GM21619 (cell line): ENCODE results near the gene GDAP1L1.
A peak's percentile ranks its signal among the peaks of the same experiment; 100 is the strongest.
"Not testable (repeated sequence)": the region's sequence is repeated elsewhere in the genome, so short reads cannot be mapped to it uniquely, and the experiment has no call there.

Experiments
- ATAC-seq: cut with Tn5 transposase; IDR thresholded peaks from one replicate; pipeline ENCODE4 v1.9.1; 2021; ENCODE audit not compliant: unreplicated experiment

Gene GDAP1L1

DNA sequence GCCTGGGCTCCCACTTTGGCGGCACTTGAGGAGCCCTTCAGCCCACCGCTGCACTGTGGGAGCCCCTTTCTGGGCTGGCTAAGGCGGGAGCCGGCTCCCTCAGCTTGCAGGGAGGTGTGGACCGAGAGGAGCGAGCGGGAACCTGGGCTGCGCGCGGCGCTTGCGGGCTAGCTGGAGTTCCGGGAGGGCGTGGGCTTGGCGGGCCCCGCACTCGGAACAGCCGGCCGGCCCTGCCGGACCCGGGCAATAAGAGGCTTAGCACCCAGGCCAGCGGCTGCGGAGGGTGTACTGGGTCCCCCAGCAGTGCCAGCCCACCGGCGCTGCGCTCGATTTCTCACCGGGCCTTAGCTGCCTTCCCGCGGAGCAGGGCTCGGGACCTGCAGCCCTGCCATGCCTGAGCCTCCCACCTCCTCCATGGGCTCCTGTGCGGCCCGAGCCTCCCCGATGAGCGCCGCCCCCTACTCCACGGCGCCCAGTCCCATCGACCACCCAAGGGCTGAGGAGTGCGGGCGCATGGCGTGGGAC lies 52.0 kb downstream of the GDAP1L1 start:
- ATAC-seq, result not testable (repeated sequence)

DNA sequence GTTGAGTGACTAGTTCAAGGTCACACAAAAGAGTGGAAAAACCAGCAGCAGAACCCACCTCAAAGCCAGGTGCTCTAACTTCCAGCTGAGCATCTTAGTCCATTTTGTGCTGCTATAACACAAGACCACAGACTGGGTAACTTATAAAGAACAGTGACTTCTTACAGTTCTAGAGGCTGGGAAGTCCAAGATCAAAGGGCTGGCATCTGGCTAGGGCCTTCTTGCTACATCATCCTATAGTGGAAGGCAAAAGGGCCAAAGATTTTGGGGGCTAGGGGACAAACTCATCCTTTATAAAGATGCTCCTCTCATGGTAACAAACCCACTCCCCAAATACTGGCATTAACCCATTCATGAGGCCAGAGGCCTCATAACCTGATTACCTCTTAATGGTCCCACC lies 54.2 kb downstream of the GDAP1L1 start:
- ATAC-seq, result no peak

DNA sequence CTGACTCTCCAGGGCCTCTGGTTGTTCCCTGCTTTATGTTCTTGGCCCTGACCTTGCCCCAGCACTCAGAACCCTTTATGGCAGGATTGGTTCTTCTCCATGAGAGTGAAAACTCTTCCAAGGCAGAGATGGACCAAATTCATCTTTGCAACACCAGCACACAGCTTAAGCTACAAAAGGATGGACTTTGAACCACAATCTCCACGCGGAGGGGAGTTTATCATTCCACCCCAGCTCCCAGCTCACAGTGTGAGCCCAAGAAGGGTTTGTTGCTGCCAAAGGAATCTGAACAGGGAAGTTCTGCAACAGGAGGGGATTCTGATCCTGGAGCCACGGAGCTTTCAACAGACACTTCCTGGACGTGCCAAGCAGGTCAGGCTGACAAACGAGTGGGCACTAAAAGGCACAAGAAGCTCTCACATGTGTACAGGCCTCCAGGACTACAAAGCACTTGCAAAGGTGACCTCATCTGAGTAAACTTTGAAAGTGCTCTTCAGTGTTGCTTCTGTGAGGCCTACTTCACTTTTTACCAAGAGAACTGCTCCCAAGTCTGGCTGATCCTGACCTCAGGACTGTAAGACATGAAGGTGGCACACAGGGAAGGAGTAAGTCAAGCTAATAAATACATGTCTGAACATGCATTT lies 55.0 kb downstream of the GDAP1L1 start:
- ATAC-seq, result no peak

GRCh38 chr20:44302736-44303135 lies 55.6 kb downstream of the GDAP1L1 start:
- ATAC-seq, result no peak

GRCh38 chr20:44304383-44304782 lies 57.3 kb downstream of the GDAP1L1 start:
- no peak for ATAC-seq

- ATAC-seq, result no peak
Measured at GRCh38 chr20:44306927-44307326, 59.8 kb downstream of the GDAP1L1 start.

GRCh38 chr20:44309763-44310663 lies 62.9 kb downstream of the GDAP1L1 start:
- peak; percentile 4 for ATAC-seq

GRCh38 chr20:44310664-44311639 lies 63.8 kb downstream of the GDAP1L1 start, which contains the start of gene FITM2:
Gene FITM2 (minus strand): TSS chr20:44311202. CDS start chr20:44311148, 54 bp downstream.
- peak; percentile 84 for ATAC-seq

DNA sequence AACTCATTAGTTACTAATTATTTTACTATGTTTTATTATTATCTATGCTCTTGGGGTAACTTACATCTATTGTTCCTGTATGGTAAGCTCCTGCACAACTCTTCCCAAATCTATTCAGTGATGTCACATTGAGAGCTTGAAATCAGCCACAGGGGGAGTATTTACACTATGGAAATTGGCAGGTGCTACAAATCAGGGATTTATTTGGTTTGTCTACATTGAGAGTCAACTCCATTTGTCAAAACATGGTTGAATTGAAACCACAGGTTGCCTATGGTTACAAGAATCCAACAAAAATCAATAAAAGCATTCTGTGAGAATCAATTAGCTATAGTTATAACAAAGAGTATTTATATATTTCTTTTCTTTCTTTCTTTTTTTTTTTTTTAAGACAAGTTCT lies 67.8 kb downstream of the GDAP1L1 start:
- no peak for ATAC-seq

DNA sequence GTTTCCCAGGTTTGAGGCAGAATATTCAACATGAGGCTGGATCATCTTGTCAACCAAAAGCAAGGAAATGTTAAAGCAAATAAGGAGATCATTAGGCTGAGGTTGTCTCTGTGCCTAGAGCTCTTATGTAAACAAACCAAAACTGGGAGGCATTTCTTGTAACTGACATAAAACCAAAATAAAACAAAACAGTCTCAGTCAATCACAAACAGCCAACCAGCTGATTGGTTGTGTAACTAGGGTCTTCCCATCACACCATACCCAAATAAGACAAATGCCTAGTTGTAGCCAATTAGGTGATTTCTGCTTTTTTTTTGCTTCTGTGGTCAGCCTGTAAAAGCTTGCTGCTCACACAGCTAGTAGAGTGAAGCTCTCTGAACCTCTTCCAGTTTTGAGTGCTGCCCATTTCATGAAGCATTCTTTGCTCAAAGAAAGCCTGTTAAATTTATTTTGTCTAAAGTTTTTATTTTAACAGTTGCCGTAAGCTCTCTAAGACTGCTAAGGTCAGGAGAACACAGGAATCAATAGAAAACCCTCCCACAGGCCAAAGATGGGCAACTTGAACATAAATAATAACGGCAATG lies 72.8 kb downstream of the GDAP1L1 start:
- no peak for ATAC-seq

DNA sequence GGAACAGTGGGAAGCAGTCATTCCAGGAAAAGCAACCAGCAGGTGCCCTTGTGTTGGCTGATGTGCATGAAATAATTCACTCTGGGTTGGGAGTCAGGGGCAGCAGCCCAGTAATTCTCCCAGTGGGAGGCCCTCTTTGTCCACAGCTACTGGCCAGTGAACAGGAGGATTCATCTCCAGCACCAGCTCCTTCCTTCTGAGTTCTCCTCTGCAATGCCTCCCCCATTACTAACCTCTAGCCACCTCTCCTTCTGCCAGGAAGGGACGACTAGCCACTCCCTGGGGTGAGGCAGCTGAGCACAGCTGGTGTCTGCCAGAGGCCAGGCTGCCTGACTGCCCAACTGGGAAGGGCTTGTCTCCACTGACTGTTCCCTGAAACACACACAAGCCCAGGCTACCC lies 77.2 kb downstream of the GDAP1L1 start:
- no peak for ATAC-seq

DNA sequence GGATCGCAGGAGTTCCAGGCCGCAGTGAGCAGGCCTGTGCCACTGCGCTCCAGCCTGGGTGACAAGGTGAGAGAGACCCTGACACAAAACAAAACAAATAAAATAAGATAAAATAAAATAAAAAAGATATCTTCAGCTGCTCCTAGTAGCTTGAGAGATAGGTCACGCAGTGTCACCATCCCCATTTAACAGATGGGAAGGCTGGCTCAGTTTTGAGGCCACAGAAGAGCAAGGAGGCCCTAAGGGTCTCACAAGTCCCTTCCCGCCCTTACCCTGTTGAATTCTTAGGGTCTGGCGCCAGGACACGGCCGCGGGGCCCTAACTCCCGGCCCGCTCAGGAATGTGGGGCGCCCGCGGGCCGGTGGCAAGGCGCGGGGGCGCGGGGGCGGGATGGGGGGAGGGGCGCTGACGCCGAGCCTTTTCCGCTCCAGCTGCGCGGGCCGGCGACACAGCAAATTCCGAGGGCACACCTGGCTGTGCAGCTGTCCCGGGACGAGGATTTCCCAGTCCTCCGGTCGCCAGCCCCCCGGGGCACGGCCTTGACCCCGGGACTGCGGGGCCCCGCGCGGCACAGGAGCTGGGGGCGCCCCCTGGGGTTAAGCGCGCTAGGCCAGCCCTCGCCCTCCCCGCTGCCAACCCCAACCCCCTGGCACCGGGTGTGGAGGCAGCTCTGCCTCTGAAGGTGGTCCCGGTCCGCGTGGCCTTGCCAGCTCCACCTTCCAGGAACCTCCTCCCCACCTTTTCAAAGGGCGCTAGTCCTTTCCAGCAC lies 79.5 kb downstream of the GDAP1L1 start:
- no peak for ATAC-seq

DNA sequence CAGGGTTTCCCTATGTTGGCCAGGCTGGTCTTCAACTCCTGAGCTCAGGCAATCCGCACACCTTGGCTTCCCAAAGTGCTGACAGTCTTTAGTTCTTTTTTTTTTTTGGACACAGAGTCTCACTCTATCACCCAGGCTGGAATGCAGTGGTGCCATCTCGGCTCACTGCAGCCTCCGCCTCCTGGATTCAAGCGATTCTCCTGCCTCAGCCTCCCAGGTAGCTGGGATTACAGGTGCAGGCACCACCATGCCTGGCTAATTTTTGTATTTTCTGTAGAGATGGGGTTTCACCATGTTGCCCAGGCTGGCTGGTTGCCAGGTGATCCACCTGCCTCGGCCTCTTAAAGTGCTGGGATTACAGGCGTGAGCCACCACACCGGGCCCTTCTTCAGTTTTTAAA lies 80.6 kb downstream of the GDAP1L1 start:
- not testable (repeated sequence) for ATAC-seq

DNA sequence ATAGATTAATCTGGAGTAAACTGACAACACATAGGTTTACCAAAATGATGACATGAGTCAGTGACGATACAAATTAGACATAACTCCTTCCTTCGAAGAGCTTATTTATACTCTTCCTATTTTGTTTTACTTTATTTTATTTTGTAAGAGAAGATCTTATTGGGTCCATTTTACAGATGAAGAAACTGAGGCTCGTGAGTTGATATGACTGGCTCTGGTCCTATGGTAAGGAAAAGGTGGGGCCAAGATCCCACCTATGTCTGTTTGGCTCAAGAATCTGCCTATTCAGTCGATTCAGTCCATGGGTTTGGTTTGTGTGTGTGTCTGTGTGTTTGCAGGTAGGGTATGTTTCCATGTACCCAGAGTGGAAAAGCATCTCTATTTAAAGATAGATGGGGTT lies 81.3 kb downstream of the GDAP1L1 start:
- ATAC-seq, result no peak
